GM10248 (cell line): Measurements from ENCODE around the gene BMPR1A.
"Not testable (repeated sequence)": the region's sequence is repeated elsewhere in the genome, so short reads cannot be mapped to it uniquely, and the experiment has no call there.

Source experiments
- CTCF ChIA-PET: fragments of 300-600 bp; sonication (Branson Sonifier 250); formaldehyde crosslinking; extraction: SDS; loops from one replicate; lab custom pipeline; 2021; ENCODE audit warnings: antibody characterized with exemption; lab: Yijun Ruan, JAX
- POLR2A ChIA-PET: fragments of 350-650 bp; sonication (Branson Sonifier 250); formaldehyde crosslinking; extraction: SDS; loops from one replicate; lab custom pipeline; 2020; ENCODE audit warnings: antibody characterized with exemption; lab: Yijun Ruan, JAX
- DNase-seq: peaks from one replicate; pipeline ENCODE4 v3.0.0; 2012; ENCODE audit errors: extremely low spot score
- CTCF ChIP-seq: IDR thresholded peaks from 2 replicates; pipeline ENCODE4 v1.5.1; 2012; ENCODE audit warnings: mild to moderate bottlenecking, low read depth; ENCODE audit errors: extremely low read depth, missing control alignments, control extremely low read depth

Gene BMPR1A

GRCh38 chr10:86979977-86980448 is 223.6 kb downstream of the BMPR1A start:
- CTCF ChIA-PET = interaction anchor here (1.0 to 1.7 kb wide), 2 partner anchors 9 to 12 kb away, joined by 3 to 4 read pairs; no protein-coding TSS in a partner anchor
- POLR2A ChIA-PET = no interaction called here
- no peak for DNase-seq
- TF ChIP-seq CTCF = no peak

GRCh38 chr10:86981020-86981419 is 224.6 kb downstream of the BMPR1A start:
- CTCF ChIA-PET = interaction anchor here (1.6 to 1.7 kb wide), 2 partner anchors 10 to 11 kb away, joined by 3 to 4 read pairs; no protein-coding TSS in a partner anchor
- POLR2A ChIA-PET, DNase-seq: not testable (repeated sequence)

- DNase-seq = no peak
- CTCF ChIA-PET = interaction anchor here (1.6 kb wide), 1 partner anchor 11 kb away, joined by 3 read pairs; no protein-coding TSS in a partner anchor
Observed at GRCh38 chr10:86981716-86982115, 225.3 kb downstream of the BMPR1A start.

More at GRCh38 chr10:86981716-86982115, 225.3 kb downstream of the BMPR1A start:
- POLR2A ChIA-PET = no interaction called here
- no peak for TF ChIP-seq CTCF
